Pons (tissue), 1 donor: Measurements from ENCODE around the gene MTCL1.

Source experiments
- DNase-seq: peaks from one replicate; pipeline ENCODE4 v3.0.0-alpha.2; 2016; ENCODE audit warnings: low spot score

The MTCL1 gene

GRCh38 chr18:8793445-8794155 lies 88.2 kb downstream of the MTCL1 start:
- DNase-seq = no peak

GRCh38 chr18:8794156-8794933 lies 89.0 kb downstream of the MTCL1 start:
- no peak for DNase-seq

- DNase-seq = no peak
Measured at GRCh38 chr18:8794934-8795280, 89.6 kb downstream of the MTCL1 start.

- no peak for DNase-seq
Measured at GRCh38 chr18:8795586-8796325, 90.4 kb downstream of the MTCL1 start.

- DNase-seq = peak; percentile 86
Measured at GRCh38 chr18:8797206-8797605, 91.8 kb downstream of the MTCL1 start.

- DNase-seq = no peak
Measured at GRCh38 chr18:8799001-8799400, 93.6 kb downstream of the MTCL1 start.

- DNase-seq = no peak
Measured at GRCh38 chr18:8799596-8800441, 94.5 kb downstream of the MTCL1 start.

GRCh38 chr18:8800445-8800844 lies 95.1 kb downstream of the MTCL1 start:
- DNase-seq = no peak

GRCh38 chr18:8800876-8801262 lies 95.5 kb downstream of the MTCL1 start:
- no peak for DNase-seq

GRCh38 chr18:8801263-8801901 lies 96.0 kb downstream of the MTCL1 start:
- DNase-seq = no peak

GRCh38 chr18:8802017-8802672 lies 96.8 kb downstream of the MTCL1 start:
- DNase-seq = no peak

GRCh38 chr18:8803063-8803795 lies 97.9 kb downstream of the MTCL1 start:
- no peak for DNase-seq

GRCh38 chr18:8803957-8804356 lies 98.6 kb downstream of the MTCL1 start:
- DNase-seq = no peak

GRCh38 chr18:8805552-8805951 lies 100.2 kb downstream of the MTCL1 start:
- no peak for DNase-seq

- no peak for DNase-seq
Measured at GRCh38 chr18:8806100-8806797, 100.9 kb downstream of the MTCL1 start.

- DNase-seq = no peak
Measured at GRCh38 chr18:8806798-8807487, 101.6 kb downstream of the MTCL1 start.

GRCh38 chr18:8807488-8807805 lies 102.1 kb downstream of the MTCL1 start:
- no peak for DNase-seq

GRCh38 chr18:8808001-8808400 lies 102.6 kb downstream of the MTCL1 start:
- no peak for DNase-seq

GRCh38 chr18:8809514-8809913 lies 104.2 kb downstream of the MTCL1 start:
- no peak for DNase-seq
